Fibroblast of pulmonary artery (primary cell): ENCODE measurements around the gene CHID1.

Experiments used
- DNase-seq: peaks from one replicate; pipeline ENCODE4 v3.0.0-alpha.2; 2010; ENCODE audit warnings: low read depth
- H3K4me3 ChIP-seq: replicated peaks from 2 replicates; pipeline ENCODE4 v1.5.1; 2011; ENCODE audit warnings: low read depth, mild to moderate bottlenecking, control low read depth, low read length, moderate library complexity
- TF ChIP-seq, protein P1 (sequence below): IDR thresholded peaks from 2 replicates; pipeline ENCODE4 v1.5.1; 2011; ENCODE audit warnings: mild to moderate bottlenecking, control low read depth, low read length, inconsistent platforms; ENCODE audit errors: missing control alignments

CHID1 gene

DNA sequence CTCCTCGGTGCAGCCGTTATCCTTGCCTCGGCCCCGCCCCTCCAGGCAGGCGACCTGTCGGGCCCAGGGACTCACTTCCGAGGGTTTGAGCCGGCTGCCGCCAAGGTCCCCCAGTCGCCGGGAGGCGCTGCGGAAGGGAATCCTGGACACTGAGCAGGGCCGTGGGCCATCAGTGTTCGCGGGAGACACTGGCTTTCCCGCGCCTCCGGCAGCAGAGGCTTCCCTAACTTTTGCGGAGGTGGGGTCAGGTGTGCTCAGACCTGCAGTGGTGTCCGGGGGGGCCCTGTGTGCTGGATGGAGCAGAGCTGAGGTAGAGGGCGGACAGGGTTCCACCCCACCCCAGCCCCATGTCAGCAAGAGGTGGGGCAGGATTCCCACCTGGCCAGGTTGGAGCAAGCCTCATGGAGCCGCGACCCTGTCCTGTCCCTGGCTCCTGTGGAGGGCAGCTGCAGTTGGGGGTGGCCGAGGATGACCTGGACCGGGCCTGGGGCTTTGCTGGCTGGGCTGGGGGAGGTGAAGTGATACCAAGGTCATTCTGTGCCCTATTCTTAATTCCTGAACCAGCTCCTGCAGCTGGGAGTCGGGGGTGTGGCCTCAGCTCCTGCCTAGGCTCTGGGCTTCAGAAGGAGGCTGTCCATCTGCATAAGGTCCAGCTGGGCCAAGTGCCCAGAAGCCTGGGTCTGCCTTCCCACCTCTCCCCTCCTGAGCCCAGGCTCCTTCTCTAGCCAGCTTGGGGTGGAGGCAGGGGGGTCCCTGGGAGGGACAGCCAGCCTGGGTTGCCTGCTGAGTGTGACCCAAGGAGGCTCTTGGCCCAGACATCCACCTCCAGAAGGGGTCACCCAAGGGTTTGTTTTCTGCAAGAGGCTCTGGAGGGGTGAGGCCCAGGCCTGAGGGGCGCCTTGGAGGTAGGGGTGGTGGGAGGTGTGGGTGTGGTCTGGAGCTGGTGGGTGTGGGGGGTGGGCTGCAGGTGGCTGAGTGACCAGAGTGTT lies 59.5 kb downstream of the CHID1 start:
- TF ChIP-seq, protein P1, sequence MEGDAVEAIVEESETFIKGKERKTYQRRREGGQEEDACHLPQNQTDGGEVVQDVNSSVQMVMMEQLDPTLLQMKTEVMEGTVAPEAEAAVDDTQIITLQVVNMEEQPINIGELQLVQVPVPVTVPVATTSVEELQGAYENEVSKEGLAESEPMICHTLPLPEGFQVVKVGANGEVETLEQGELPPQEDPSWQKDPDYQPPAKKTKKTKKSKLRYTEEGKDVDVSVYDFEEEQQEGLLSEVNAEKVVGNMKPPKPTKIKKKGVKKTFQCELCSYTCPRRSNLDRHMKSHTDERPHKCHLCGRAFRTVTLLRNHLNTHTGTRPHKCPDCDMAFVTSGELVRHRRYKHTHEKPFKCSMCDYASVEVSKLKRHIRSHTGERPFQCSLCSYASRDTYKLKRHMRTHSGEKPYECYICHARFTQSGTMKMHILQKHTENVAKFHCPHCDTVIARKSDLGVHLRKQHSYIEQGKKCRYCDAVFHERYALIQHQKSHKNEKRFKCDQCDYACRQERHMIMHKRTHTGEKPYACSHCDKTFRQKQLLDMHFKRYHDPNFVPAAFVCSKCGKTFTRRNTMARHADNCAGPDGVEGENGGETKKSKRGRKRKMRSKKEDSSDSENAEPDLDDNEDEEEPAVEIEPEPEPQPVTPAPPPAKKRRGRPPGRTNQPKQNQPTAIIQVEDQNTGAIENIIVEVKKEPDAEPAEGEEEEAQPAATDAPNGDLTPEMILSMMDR: no peak
- DNase-seq: no peak

DNA sequence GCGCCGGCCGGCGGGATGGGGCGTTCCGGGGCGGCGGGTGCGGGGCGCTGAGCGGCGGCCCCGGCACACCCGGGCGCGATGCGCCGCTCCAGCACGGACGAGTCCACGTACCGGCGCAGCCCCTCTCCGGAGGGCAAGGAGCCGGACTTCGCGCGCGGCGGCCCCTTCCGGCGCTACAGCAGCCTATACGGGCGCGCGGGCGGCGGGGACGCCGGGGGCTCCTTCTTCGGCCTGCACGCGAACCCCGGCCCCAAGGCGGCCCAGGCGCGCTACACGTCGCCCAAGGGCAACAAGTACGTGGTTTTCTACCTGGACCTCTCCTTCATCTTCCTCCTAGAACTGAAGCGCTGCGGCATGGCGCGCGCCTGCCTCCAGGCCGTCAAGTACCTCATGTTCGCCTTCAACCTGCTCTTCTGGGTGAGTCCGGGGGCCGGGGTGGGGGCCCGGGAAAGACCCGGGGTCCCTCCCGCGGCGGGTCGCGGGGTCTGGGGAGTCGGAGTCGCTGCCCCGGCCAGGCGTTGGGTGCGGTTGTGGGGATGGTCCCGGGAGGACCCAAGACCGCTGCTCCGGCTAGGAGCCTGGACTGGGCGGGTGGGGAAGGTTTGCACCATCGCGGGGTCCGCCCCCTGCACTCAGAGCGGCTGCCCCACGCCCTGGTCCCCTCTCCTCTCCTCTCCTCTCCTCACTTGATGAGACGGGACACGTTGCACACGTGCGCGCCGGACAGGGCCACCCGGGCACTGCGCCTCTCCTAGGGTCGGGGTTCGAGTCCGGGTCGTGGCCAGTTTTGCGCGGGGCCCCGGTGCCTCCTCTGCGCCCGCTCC lies 60.4 kb downstream of the CHID1 start:
- TF ChIP-seq, protein P1: no peak
- H3K4me3 ChIP-seq: peak overlapping the region; percentile 35
- no peak for DNase-seq

More for the DNA sequence above, 59.5 kb downstream of the CHID1 start:
- no peak overlapping the region for H3K4me3 ChIP-seq

DNA sequence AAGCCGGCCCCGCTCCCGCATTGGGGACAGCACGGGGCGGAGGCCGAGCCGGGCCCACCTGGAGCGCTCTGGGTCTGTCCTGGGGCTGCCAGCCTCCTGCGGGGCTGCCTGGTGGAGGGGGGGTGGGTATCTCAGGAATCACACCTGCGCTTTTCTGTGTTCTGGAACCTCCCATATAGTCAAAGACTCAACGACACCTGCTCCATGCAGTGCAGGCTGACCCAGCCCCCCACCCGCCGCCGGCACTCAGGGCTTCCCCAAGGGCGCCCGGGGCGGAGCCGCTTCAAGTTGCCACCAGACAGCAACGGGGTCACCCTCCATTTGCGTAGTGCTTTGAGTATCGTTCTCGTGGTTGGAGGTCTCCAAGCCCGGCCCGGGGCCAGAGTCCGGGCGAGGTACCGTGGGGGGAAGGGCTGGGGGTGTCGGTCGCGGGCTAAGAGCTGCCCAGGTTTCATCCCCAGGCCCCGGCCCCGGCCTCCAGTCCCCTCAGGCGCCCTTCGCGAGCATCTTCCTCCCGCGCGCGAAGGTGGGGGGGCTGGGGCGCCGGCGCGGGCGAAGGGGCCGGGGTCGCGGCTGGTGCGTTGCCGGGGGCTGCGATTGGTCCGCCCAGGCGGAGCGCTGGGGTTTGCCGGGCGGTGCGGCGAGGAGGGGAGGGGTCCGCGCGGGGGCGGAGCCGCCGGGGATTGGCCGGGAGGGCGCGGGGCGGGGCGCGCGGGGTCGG lies 61.3 kb downstream of the CHID1 start:
- peak overlapping the region; percentile 42 for H3K4me3 ChIP-seq
- no peak for DNase-seq
- TF ChIP-seq, protein P1: no peak

DNA sequence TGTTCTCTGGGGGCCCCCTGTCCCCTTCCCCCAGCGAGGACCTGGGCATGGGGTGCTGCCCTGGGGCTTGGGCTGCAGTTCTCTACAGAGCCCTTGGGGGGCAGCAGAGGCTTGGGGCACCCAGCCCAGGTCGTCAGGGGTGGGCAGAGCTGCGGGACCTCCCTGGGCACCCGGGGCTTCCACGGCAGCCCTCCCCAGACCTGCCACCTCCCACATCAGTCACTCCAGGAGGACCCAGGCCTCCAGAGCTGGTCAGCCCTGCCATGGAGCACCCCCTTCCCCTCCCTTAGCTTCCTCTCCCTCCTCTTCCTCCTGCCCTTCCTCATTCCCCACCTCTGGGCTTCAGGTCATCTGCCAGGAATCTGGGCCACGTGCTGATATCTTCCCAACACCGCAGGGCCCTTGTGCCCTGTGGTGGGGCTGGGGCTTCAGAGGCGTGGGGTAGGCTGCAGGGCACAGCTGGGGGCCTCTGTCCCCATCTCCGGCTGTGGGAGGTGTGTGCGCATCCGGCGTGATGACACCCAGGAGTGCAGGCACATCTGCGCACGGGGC lies 62.2 kb downstream of the CHID1 start:
- H3K4me3 ChIP-seq: no peak overlapping the region
- TF ChIP-seq, protein P1: peak; percentile 79
- DNase-seq: peak; percentile 38

DNA sequence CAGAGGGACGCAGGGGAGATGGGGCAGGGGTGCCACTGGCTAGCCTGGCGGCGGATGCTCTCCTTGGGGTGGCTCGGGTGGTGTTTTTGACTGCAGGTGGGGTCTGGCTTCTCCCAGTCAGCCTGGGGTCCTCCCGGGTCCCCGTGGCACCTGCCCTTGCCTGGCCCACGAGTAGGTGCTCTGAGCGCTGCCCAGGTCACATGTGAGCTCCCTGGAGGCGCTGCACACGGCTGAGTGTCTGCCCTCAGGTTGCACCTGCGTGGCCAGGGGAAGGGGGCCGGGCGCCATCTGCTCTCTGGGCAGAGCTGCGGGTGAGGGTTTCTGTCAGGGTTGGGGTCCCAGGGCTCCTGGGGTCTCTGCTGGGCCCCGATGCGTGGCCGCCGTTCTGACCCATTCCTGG lies 62.7 kb downstream of the CHID1 start:
- TF ChIP-seq, protein P1: no peak

DNA sequence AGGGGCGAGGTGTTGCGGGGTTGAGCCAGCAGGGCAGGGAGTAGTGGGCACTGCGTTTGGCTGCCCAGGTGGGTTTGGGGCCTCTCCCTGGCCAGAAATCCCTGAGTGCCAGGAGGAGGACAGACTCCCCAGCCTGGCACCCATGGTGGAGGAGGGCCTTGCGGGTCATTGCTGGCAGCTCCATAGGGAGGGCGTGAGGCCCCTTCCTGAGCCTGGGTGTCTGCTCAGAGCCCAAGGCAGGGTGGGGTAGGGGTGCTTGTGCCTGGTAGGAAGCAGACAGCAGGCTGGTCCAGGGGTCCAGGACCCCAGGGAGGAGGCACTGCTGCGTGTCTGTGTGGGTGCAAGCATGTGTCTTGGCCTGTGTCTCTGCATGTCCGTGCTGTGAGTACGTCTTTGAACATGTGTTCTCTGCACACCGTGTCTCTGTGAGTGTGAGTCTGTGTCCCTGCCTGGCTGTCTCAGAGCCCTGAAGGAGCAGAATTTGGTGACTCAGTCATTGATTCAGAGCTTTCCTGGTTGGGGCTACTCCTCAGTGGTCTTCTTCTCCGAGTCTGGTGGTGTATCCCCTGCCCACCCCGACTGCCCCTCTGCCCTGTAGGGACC lies 64.0 kb downstream of the CHID1 start:
- no peak for DNase-seq
- TF ChIP-seq, protein P1: no peak
- H3K4me3 ChIP-seq: no peak overlapping the region

More for the DNA sequence above, 62.7 kb downstream of the CHID1 start:
- no peak for DNase-seq
- no peak overlapping the region for H3K4me3 ChIP-seq
